Measurements from ENCODE around the gene MDH2. TPM values are rescaled to one million over a fixed set of nuclear protein-coding genes. Genes with fewer than 3 reads are reported as not detected.
"Not testable (repeated sequence)": the region's sequence is repeated elsewhere in the genome, so short reads cannot be mapped to it uniquely, and the experiment has no call there.

The MDH2 gene
- total RNA-seq, 1 donor from 2014 or later = 135 TPM

DNA sequence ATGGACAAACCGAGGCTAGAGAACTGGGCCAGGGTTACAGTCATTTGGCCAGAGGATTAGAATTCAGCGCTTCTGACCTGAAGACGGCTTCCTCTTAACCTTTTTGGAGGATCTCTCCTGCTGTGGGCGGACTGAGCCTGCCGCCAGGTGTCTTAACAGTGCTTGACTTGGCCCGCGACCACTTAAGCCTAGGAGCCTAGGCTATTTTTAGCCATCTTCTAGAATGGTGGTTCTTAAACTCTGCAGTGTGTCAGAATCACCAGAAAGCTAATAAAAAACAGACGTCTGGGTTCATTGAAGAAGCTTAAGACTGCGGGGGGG lies 722 bp downstream of the MDH2 start:
- DNase-seq (ENCODE audit: low spot score) = no peak

DNA sequence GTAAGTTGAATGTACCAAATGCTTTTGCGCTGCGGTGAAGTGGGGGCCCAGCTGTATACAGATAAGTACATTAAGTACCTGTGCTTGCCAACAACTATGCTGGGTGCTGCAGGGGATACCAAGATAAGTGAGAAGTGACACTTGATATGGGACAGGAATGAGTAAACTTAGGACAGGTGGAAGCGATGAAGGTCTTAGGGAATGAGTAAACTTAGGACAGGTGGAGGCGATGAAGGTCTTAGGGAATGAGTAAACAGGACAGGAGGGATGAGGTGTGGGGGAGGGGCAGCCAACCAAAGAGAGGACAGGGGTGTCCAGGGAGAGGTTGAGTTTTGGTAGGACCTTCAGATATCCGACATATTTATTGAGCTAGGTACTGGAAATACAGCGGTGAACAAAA lies 1.4 kb downstream of the MDH2 start:
- no peak for DNase-seq (ENCODE audit: low spot score)

DNA sequence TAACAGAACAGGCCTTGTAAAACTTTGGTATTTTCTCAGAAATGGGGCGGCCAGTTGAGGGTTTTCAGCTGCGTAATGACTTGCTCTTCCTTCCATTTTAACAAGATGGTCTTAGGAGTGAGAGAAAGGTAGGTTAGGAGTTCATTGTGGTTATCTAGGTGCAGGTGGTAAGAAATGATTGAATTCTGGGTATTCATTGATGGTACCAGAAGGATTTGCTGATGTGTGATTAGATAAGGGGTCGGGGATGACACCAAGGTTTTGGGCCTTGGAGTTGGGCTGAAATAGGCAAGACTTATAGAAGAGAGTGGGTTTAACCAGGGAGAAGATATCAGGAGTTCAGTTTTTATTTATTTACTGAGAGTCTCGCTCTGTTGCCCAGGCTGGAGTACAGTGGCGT lies 2.6 kb downstream of the MDH2 start:
- no peak for DNase-seq (ENCODE audit: low spot score)

DNA sequence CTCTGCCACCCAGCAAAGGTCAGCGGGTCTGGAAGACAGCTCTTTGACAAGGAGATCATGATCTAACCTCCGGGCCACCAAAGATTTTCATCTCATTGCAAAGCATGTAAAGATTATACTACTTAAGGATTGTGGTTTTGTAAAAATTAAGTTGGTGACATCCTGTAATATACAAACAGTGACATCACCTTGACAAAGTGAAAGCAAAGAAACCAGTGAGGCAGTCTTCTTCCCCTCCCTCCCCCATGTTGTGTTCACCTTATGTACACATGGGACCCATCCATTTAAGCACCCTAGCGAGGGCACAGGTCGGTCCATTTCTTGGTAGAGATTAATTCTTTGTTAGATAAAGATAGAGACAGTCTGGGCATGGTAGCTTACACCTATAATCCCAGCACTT lies 3.9 kb downstream of the MDH2 start:
- no peak for DNase-seq (ENCODE audit: low spot score)

DNA sequence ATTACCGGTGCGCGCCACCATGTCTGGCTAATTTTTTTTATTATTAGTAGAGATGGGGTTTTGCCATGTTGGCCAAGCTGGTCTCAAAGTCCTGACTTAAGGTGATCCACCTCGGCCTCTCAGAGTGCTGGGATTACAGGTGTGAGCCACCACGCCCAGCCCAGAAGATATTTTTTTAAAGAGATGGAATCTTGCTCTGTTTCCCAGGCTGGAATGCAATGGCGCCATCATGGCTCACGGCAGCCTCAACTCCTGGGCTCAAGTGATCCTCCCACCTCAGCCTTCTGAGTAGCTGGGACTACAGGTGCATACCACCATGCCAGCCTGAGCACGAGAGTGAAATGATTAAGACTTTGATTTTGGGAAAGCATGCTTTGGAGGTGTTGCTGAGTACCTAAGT lies 4.8 kb downstream of the MDH2 start:
- DNase-seq (ENCODE audit: low spot score) = not testable (repeated sequence)

DNA sequence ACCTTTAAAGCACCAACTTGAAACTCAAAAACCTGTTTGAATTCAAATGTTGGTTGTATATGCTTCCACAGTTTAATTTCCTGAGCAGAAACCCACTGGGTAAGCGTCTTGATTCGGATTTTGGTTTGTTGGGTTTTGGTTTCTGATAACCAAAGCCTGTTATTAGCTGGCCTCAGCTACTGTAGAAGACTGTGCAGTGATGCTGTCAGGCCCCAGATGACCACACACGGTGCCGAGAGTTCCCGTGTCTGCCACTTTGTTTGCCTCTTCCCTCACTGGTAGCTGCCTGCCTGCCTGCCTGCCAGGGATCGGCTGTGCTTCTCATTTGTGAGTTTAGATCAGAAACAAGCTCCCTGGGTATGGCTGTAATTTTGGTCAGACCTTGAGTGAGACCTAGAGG lies 5.6 kb downstream of the MDH2 start:
- DNase-seq (ENCODE audit: low spot score) = no peak

DNA sequence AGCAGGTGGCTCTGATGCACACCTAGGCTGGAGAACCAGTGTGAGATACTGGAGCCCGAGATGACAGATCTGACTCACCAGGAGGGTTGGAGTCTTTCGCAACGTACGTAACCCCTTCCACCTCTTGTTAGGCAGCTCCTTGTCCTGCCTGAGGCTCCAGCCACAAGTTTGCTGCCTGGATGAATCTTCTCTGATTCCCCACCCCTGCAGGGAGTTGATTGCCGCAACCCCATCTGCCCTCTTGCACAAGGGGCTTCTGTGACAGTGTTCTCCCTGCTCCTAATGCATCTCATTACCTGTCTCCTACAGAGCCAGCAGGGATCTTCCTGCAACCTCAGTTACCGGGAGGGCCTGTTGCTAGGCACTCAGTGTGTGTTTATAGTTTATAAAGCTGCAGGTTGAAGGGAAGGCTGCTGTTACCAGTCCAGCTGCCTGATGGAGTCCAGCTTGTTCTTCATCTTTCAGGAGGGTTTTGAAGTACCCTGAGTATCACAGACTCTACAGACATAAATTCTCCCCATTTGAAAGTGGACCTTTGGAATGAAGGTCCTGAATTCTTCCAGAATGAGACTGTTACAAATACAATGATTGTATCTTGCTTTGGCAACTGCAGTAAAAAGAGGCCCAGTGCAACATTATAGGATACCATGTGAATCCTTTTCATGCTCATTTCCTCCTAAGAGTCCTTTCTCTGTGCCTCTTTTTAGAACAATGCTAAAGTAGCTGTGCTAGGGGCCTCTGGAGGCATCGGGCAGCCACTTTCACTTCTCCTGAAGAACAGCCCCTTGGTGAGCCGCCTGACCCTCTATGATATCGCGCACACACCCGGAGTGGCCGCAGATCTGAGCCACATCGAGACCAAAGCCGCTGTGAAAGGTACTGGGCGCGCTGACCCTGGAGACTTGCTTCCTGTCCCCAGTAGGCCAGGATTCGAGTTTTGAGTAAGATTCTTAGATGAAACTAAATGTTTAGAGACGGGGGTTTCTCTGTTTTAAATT lies 6.5 kb downstream of the MDH2 start:
- DNase-seq (ENCODE audit: low spot score) = no peak

DNA sequence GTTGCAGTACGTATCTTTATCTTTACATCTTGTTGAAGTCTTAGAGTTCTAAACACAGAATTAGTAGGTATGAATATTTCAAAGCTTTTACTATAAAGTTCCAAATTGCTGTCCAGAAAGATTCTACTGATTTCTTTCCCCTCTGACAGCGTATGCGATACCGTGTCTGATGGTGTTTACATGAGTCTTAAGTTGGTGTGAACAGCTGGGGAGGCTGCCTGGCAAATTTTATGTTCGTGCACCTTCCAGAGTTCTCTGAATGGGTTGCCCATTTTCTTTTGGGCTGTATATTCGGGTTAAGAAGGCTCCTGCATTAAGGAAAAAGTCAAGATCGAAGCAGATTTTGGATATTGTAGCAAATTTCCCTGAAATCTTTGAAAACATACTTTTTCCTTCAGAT lies 8.3 kb downstream of the MDH2 start:
- no peak for DNase-seq (ENCODE audit: low spot score)

DNA sequence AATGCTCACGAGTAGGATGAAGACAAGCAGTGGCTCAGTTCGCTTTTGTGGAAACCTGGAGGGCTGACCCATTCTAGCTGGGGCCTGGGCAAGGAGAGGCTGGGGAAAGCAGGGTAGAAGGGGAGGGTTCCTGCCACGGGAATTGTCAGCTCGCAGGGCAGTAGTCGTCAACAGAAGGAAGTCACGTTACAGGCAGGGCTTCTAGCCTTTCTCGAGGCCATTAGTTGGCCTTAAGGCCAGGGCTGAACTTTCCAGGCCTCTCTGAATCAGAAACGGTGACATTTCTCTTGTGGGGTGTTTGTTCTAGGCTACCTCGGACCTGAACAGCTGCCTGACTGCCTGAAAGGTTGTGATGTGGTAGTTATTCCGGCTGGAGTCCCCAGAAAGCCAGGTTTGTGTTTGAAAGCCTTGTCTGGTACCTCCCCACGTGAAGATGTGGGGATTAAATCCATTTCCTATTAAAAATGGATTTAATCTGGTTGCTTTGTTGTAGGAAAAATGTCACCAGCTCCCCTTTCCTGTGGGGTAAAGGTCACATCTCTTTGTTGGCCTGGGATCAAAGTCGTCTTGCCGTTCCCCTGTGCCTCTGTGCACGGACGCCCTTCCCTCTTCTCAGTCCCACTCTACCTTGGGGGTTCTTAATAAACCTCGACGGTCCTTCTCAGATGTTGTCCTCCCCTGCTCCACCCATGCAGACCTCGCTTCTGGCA lies 9.4 kb downstream of the MDH2 start:
- no peak for DNase-seq (ENCODE audit: low spot score)

DNA sequence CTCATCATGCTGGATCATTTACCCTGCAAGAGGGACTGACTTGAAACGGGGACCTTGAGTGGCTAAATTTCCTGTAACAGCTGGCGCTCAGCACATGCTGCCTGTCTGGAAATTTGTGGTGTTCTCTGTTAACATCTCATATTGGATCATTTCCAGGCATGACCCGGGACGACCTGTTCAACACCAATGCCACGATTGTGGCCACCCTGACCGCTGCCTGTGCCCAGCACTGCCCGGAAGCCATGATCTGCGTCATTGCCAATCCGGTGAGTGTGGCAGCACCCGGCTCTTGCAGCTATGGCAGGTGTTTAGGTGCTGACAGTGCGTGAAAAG lies 9.9 kb downstream of the MDH2 start:
- DNase-seq (ENCODE audit: low spot score) = no peak

DNA sequence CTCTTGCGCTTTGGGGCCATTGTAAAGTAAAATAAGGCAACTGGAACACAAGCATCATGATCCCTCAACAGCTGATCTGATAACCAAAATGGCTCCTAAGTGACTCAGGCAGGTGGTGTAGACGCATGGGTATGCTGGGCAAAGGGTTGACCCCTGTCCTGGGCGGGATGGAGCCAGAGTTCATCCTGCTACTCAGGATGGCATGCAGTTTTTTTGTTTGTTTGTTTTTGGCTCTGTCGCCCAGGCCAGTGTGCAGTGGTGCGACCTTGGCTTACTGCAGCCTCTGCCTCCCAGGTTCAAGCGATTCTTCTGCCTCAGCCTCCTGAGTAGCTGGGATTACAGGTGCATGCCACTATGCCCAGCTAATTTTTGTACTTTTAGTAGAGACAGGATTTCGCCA lies 10.8 kb downstream of the MDH2 start:
- not testable (repeated sequence) for DNase-seq (ENCODE audit: low spot score)

DNA sequence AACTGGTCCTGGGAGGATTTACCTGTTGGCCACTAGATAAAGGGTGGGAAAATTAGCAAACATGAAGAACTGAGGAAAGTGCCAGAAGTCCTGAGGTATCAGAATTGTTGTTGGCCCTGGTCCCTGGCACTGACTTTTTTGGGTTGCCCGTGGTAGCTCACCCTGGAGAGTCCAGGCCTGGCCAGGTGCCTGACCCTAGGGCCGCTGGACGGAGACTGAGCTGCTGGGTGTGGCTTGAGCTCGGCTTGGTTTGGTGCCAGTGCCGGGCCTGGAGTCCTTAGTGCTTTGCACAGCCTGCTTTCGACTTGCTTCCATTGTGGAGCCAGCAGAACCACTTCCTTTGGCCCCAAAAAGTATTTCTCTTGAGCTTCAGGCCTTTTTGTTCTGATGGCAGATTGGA lies 12.9 kb downstream of the MDH2 start:
- DNase-seq (ENCODE audit: low spot score) = no peak

DNA sequence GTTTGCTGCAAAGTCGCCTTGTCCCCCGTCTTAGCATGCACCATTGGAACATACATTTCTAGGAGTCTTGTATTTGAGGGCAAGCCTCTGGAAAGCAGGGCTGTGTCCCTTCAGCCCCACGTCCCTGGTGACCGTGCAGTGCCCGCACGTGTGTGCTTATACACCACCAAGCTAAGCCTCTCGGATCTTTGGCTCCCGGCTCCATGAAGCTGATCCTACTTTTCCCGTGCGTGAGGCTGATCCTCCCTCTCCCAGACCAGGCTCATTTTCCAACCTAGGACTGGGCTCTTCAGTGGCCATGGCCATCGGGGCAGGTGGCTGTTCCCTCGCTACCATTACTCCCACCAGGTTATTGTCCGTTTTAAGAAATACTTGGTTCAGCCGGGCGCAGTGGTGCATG lies 14.3 kb downstream of the MDH2 start:
- DNase-seq (ENCODE audit: low spot score) = no peak

DNA sequence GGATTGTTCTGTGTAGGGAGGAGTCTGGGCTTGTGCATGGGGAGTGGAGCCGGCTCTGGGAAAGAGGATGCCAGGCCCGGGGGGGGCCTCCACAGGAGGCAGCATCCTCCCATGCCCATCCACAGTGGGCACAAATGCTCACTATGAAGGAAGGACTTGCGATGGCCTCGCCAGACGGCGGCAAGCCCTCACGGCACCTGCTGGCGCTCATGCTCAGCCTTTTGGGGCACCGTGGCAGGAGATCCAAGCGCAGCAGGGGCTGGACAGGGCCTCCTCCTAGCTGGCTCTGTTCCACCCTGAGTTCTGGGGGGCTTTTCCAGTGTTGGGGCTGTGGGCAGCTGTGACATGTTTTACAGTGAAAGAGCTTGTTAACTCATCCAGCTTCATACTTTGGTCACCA lies 15.2 kb downstream of the MDH2 start:
- no peak for DNase-seq (ENCODE audit: low spot score)

DNA sequence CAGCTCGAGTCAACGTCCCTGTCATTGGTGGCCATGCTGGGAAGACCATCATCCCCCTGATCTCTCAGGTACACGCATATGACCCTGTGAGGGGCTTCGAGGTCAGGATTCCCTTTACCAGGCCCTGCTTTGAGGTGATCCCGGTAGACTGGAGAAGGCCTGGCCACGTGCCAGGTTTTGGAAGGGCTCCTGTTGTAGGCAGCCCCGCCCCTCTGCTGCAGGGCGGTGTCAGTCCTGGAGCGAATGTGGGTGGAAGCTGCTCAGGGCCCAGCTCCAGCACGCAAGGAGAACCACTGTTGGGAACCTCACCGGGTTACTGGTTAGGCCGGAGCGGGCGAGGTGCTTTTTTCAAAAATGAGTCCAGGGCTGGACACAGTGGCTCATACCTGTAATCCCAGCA lies 15.6 kb downstream of the MDH2 start:
- peak; percentile 25 for DNase-seq (ENCODE audit: low spot score)

DNA sequence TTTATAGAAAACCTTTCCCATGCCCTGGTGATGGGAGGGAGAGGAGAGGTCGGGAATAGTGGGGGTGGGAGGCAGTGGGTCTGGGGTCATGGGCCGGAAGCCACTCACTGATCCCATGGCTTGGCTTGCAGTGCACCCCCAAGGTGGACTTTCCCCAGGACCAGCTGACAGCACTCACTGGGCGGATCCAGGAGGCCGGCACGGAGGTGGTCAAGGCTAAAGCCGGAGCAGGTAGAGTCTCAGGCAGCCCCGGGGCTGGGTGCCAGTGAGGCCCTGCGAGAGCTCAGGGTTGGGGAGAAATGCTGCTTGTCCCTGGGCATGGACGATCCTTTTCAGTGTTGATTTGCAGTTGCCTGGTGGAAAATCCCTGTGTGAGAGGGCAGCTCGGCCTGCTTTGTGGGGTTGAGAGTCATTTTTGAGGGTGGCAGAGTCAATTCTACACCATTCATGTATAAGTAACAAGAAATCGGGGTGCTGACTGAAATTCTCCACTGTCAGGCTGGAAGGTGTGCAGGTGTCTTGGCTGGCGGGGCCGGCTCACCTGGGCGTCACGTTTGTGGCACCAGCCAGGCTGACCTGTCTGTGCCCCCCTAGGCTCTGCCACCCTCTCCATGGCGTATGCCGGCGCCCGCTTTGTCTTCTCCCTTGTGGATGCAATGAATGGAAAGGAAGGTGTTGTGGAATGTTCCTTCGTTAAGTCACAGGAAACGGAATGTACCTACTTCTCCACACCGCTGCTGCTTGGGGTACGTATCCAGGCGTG lies 16.5 kb downstream of the MDH2 start:
- DNase-seq (ENCODE audit: low spot score) = no peak

DNA sequence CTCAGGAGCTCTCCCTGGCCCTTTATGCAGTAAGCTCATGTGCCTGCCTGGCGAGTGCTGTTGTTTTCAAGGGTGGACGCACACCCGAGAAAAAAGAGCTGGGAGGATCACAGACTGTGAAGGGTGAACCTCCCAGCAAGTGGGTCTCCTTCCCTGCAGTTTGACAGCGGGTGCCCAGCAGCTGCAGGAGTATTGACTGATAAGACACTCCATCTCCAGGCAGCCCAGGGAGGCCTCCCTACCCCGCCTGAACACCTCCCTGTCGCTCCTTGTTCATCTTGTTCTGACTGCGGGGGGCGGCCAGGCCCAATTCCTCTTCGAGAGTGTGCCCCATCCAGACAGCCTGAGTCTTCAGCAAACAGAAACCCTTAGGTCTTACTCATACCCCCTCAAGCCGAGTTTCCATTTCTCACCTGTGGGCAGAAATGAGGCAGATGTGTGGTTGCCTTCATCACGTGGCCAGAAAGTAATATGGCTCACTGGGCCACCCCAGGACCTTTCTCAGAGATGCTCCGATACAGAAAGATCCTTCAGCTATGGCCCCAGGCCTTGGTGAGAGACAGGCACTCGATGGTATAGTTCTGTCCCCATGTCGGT lies 17.2 kb downstream of the MDH2 start:
- DNase-seq (ENCODE audit: low spot score) = no peak

DNA sequence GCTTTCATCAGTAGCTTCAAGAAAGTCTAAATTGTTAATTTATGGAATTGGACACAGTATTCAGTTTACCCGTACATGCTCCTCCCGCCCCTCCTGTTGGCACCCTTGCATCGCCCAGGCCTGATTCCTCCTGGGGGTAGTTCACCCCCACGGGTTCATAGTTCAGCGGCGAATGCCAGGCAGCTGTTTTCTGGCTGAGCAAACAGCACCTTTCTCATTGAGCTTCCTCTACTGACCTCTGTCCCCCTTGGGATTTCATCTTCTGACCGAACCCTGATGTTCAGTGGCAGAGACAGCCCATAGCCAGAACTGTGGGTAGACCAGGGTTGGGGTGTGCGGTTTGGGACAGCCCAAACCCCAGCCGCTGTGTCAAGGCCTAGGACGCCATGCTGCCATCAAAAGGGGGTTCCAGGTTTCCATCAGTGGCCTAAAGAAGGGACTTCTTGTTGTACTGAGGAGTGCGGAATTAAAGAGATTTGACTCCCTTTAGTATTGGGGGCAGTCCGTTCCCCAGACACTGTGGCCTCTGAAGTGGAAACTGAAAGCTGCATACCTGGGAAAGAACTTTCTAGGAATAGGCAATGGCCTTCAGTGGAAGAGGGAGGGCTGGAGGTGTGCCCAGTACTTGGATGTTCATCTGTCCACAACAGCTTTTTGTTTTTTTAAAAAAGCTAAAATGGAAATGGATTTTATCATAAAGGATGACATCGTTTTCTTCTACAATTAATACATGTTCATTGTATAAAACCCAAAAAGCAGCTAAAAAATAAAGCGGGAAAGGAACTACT lies 19.0 kb downstream of the MDH2 start:
- DNase-seq (ENCODE audit: low spot score) = no peak

DNA sequence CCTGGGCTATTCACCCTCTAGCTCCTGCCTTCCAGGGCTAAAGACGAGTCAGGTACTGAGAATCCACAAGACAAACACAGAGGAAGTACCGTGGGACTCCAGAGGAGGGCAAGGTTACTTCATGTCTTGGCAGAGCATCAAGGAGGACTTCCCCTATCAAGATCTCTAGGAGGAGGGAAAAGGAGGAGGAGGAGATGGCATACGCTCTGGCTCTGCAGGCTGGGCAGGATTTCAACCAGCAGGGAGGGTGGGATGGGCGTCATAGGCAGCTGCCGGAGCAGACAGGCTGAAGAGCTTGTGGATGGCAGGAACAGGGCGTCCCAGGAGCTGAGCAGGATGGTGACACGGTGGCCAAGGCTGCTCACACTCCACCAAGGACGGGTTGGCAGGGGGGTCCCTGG lies 21.3 kb downstream of the MDH2 start:
- DNase-seq (ENCODE audit: low spot score) = peak; percentile 80

DNA sequence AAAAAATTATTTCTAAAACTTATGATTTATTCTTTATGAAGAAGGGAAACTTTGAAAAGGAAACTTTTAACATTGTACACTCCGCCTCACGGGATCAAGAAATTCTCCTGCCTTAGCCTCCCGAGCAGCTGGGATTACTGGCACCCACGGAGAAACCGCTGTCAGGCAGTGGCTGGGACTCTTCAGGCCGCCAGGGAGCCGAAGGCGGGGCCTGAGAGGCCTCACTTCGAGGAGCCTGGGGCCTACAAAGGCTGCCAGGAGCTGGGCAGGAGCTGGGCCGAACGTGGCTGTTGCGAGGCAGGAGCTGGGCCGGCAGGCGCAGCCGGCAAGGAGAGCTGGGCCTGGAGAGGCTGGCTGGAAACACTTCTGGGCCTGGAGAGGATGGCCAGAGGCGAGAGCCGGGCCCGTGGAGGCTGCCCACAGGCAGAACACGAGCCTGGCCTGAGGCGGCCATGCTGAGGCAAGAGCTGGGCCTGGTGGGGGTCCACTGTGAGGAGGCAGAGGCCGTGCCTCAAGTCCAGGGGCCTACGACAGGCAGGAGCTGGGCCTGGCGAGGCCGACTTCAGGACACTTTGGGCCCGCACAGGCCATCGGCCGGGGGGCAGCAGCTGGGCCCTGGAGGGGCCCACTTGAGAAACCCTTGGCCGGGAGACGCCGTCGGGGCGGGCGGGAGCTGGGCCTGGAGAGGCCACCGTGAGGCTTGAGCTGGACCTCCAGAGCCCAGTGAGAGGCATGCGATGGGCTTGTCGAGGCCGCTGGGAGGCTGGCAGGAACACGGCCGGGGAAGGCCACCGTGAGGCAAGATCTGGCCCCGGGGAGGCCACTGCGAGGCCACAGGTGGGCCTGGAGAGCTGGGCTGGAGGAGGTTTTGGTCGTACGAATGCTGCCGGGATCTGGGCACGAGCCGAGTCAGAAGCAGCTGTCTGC lies 23.7 kb downstream of the MDH2 start:
- DNase-seq (ENCODE audit: low spot score) = peak; percentile 53
